CD4-positive, alpha-beta T cell (primary cell): ENCODE measurements around the gene DHRSX. TPM values are rescaled to one million over a fixed set of nuclear protein-coding genes. Genes with fewer than 3 reads are reported as not detected.
"Not testable (repeated sequence)": the region's sequence is repeated elsewhere in the genome, so short reads cannot be mapped to it uniquely, and the experiment has no call there.

Experiments
- ATAC-seq: fragments of 200-7000 bp; cut with Tn5 transposase; one replicate; pipeline ENCODE4 v1.10.0; 2022; ENCODE audit warnings: mild to moderate bottlenecking; ENCODE audit not compliant: poor library complexity
- CTCF ChIA-PET: fragments of 350-600 bp; sonication (Branson Sonifier 250); formaldehyde crosslinking; loops from one replicate; lab custom pipeline; 2021; ENCODE audit warnings: antibody characterized with exemption, inconsistent platforms; lab: Charles Lee
- POLR2A ChIA-PET: fragments of 350-600 bp; sonication (Branson Sonifier 250); formaldehyde crosslinking; loops from one replicate; lab custom pipeline; 2021; ENCODE audit warnings: antibody characterized with exemption, inconsistent platforms; lab: Charles Lee
- DNase-seq, 14 experiments: peaks; one replicate each; pipeline ENCODE4 v3.0.0-alpha.2; 2013 to 2020; ENCODE audit warnings: mixed read lengths in 2 of 14
- H3K27ac ChIP-seq, 2 donors: one replicate each; pipeline versions ENCODE4 v1.5.1 to v1.7.0; 2013; ENCODE audit warnings: low read length in 2 of 2, low read depth in 1 of 2, mild to moderate bottlenecking in 1 of 2
- H3K27me3 ChIP-seq, 2 experiments: 1 replicate in 1 of 2; 2 replicates in 1 of 2; pipeline versions ENCODE4 v1.6.1 to v1.7.0; 2013; ENCODE audit warnings: low read length in 2 of 2, control low read depth in 1 of 2, mild to moderate bottlenecking in 1 of 2, moderate library complexity in 1 of 2; ENCODE audit not compliant: insufficient read depth in 2 of 2, control insufficient read depth in 1 of 2
- H3K36me3 ChIP-seq: one replicate; pipeline ENCODE4 v1.6.1; 2013; ENCODE audit warnings: low read length, control low read depth; ENCODE audit not compliant: insufficient read depth
- H3K4me1 ChIP-seq: one replicate; pipeline ENCODE4 v1.6.1; 2013; ENCODE audit warnings: low read length, control low read depth; ENCODE audit not compliant: insufficient read depth
- H3K4me3 ChIP-seq: one replicate; pipeline ENCODE4 v1.5.1; 2013; ENCODE audit warnings: mild to moderate bottlenecking, low read length, moderate library complexity
- H3K9me3 ChIP-seq, 2 experiments: 1 replicate in 1 of 2; 2 replicates in 1 of 2; pipeline versions ENCODE4 v1.6.1 to v1.7.0; 2013; ENCODE audit warnings: low read length in 2 of 2, mild to moderate bottlenecking in 2 of 2, control low read depth in 1 of 2, moderate library complexity in 1 of 2; ENCODE audit not compliant: control insufficient read depth in 1 of 2, insufficient read depth in 1 of 2
- H3K27ac Mint-ChIP-seq: one replicate; pipeline ENCODE4 v1.8.0; 2020; ENCODE audit warnings: mixed read lengths
- H3K27me3 Mint-ChIP-seq: one replicate; pipeline ENCODE4 v1.8.0; 2021; ENCODE audit warnings: mixed read lengths
- H3K36me3 Mint-ChIP-seq: one replicate; pipeline ENCODE4 v1.8.0; 2021; ENCODE audit warnings: low read depth, mixed read lengths
- H3K4me1 Mint-ChIP-seq: one replicate; pipeline ENCODE4 v1.8.0; 2021; ENCODE audit warnings: low read depth, mixed read lengths
- H3K4me3 Mint-ChIP-seq: one replicate; pipeline ENCODE4 v1.8.0; 2020; ENCODE audit warnings: mild to moderate bottlenecking, mixed read lengths
- H3K9me3 Mint-ChIP-seq: one replicate; pipeline ENCODE4 v1.8.0; 2020; ENCODE audit warnings: mixed read lengths
- intact Hi-C, 2 experiments: fragments of 100-400 bp; cut with DNase I in 1 of 2; cut with micrococcal nuclease in 1 of 2; formaldehyde crosslinking; loops; one replicate each; pipeline versions ENCODE4 v1.15.1 to v1.9.0; 2023 to 2025; cut with DNase I, micrococcal nuclease
- total RNA-seq, 174 experiments: library from RNA in 2 of 174; stranded (reverse) in 2 of 174; gene quantifications; one replicate each; pipeline ENCODE4 v1.2.3 and lab custom pipeline; 2021 to 2026
- TF ChIP-seq, protein P1 (sequence below): fragments of 200-600 bp; IDR thresholded peaks from one replicate; pipeline ENCODE4 v1.8.0; 2022; ENCODE audit warnings: antibody characterized with exemption, mild to moderate bottlenecking

DHRSX gene
- total RNA-seq, 2 experiments from 2014 or later, result 12.1 to 13.9 TPM

DNA sequence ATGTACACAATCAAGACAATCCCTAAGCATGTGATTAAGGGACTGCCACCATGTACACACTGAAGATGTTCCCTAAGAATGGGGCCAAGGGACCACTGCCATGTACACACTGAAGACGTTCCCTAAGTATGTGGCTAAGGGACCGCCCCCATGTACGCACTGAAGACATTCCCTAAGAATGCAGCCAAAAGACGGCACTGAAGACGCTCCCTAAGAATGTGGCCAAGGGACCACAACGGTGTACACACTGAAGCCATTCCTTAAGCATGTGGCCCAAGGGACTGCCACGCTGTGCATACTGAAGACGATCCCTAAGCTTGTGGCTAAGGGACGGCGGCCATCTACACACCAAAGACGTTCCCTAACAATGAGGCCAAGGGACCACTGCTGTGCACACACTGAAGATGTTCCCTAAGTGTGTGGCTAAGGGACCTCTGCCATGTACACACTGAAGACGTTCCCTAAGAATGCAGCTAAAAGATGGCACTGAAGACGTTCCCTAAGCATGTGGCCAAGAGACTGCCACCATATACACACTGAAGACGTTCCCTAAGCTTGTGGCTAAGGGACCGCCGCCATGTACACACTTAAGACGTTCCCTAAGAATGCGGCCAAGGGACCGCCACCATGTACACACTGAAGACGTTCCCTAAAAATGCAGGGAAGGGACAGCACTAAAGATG lies 26.4 kb downstream of the DHRSX start:
- H3K9me3 ChIP-seq, result no peaks in the 10 kb centered on the region
- H3K4me3 Mint-ChIP-seq, result no peak overlapping the region
- ATAC-seq (no peak), DNase-seq (no peak)
- TF ChIP-seq, protein P1, sequence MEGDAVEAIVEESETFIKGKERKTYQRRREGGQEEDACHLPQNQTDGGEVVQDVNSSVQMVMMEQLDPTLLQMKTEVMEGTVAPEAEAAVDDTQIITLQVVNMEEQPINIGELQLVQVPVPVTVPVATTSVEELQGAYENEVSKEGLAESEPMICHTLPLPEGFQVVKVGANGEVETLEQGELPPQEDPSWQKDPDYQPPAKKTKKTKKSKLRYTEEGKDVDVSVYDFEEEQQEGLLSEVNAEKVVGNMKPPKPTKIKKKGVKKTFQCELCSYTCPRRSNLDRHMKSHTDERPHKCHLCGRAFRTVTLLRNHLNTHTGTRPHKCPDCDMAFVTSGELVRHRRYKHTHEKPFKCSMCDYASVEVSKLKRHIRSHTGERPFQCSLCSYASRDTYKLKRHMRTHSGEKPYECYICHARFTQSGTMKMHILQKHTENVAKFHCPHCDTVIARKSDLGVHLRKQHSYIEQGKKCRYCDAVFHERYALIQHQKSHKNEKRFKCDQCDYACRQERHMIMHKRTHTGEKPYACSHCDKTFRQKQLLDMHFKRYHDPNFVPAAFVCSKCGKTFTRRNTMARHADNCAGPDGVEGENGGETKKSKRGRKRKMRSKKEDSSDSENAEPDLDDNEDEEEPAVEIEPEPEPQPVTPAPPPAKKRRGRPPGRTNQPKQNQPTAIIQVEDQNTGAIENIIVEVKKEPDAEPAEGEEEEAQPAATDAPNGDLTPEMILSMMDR, result no peak
- H3K36me3 Mint-ChIP-seq, result peaks cover 11% of the 10 kb centered on the region
- H3K4me1 ChIP-seq, result no peaks in the 10 kb centered on the region
- H3K4me1 Mint-ChIP-seq, result peaks cover 3% of the 10 kb centered on the region
- ChIA-PET CTCF (no interaction called here), POLR2A (no interaction called here)
- no peaks in the 10 kb centered on the region for H3K9me3 Mint-ChIP-seq
- no peaks in the 10 kb centered on the region for H3K36me3 ChIP-seq
- intact Hi-C loops, result no loop called here
- no peak overlapping the region for H3K27ac Mint-ChIP-seq
- H3K27me3 Mint-ChIP-seq, result no peaks in the 10 kb centered on the region
- H3K27ac ChIP-seq, result no peak overlapping the region
- no peak overlapping the region for H3K4me3 ChIP-seq
- no peaks in the 10 kb centered on the region for H3K27me3 ChIP-seq

DNA sequence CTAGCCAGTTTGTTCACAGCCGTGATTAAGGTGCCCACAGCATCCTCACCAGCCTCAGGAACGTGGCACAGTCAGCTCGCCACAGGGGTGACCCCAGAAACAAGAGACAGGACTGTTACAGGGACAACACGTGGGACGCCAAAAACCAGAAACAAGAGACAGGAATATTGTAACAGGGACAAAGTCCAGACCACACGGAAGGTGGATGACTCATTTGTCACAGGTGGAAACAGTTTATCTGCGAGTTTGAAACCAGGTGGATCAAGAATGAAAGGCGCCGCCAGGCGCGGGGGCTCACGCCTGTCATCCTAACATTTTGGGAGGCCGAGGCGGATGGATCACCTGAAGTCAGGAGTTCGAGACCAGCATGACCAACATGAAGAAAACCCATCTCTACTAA lies 27.7 kb downstream of the DHRSX start:
- H3K9me3 ChIP-seq, H3K9me3 Mint-ChIP-seq, CTCF ChIA-PET, DNase-seq, H3K4me3 ChIP-seq, H3K27ac Mint-ChIP-seq, POLR2A ChIA-PET, H3K27me3 Mint-ChIP-seq, H3K27ac ChIP-seq, H3K36me3 ChIP-seq, H3K36me3 Mint-ChIP-seq, H3K27me3 ChIP-seq, ATAC-seq, intact Hi-C loops, H3K4me1 Mint-ChIP-seq, H3K4me1 ChIP-seq, H3K4me3 Mint-ChIP-seq: not testable (repeated sequence)

DNA sequence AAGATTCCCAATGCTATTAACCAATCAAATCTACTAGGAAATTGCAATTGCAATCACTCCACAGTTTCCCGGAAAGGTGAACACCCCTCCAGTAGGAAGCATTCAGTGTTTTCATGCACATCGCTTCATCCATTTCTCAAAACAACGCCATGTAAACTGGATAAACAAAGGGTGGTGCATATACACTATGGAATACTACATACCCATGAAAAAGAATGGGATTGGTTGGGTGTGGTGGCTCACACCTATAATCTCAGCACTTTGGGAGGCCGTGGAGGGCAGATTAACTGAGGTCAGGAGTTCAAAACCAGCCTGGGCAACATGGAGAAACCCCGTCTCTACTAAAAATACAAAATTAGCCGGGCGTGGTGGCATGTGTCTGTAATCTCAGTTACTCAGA lies 29.1 kb downstream of the DHRSX start:
- TF ChIP-seq, protein P1, result no peak
- H3K27me3 ChIP-seq, result no peaks in the 10 kb centered on the region
- Mint-ChIP-seq H3K4me1 (no peaks in the 10 kb centered on the region), H3K27ac (no peak overlapping the region), H3K4me3 (no peak overlapping the region), H3K9me3 (no peaks in the 10 kb centered on the region), H3K36me3 (peaks cover 9% of the 10 kb centered on the region), H3K27me3 (no peaks in the 10 kb centered on the region)
- H3K4me3 ChIP-seq, result no peak overlapping the region
- no peaks in the 10 kb centered on the region for H3K9me3 ChIP-seq
- no peaks in the 10 kb centered on the region for H3K4me1 ChIP-seq
- no peak for DNase-seq
- CTCF ChIA-PET, result no interaction called here
- no peak for ATAC-seq
- no peaks in the 10 kb centered on the region for H3K36me3 ChIP-seq
- no peak overlapping the region for H3K27ac ChIP-seq
- intact Hi-C loops, result no loop called here
- POLR2A ChIA-PET, result no interaction called here

DNA sequence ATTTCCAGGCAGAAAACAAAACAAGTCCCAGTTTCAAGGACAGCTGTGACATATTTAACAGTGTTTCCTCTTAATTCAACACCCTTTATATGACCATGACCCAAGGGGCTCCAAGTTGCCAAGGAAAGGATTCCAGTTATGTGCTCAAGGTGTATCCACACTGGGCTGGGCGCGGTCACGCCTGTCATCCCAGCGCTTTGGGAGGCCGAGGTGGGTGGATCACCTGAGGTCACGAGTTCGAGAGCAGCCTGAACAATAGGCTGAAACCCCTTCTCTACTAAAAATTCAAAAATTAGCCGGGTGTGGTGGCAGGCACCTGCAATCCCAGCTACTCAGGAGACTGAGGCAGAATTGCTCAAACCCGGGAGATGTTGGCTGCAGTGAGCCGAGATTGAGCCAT lies 29.6 kb downstream of the DHRSX start:
- H3K4me3 Mint-ChIP-seq, H3K9me3 ChIP-seq, H3K36me3 Mint-ChIP-seq, H3K36me3 ChIP-seq, H3K9me3 Mint-ChIP-seq, ATAC-seq, H3K27ac ChIP-seq, H3K4me1 Mint-ChIP-seq, DNase-seq, CTCF ChIA-PET, H3K4me1 ChIP-seq, POLR2A ChIA-PET, H3K27me3 ChIP-seq, H3K4me3 ChIP-seq, intact Hi-C loops, H3K27me3 Mint-ChIP-seq, H3K27ac Mint-ChIP-seq: not testable (repeated sequence)

DNA sequence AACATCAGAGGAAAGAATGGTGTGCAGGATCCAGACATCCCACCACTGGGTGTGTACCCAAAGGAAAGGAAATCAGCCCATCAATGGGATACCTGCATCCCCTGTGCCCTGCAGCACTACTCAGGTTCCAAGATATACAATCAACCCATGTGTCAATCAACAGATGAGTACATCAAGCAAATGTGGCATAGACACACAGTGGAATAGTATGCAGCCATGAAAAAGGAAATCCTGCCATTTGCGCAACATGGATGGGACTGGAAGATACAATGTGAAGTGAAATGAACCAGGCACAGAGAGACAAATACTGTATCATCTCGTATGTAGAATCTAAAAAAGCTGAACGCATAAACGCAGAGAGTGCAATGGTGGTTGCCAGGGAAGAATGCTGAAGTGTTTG lies 30.9 kb downstream of the DHRSX start:
- H3K36me3 Mint-ChIP-seq, H3K27me3 ChIP-seq, intact Hi-C loops, H3K27me3 Mint-ChIP-seq, H3K4me3 Mint-ChIP-seq, H3K9me3 Mint-ChIP-seq, POLR2A ChIA-PET, H3K4me1 Mint-ChIP-seq, ATAC-seq, DNase-seq, H3K4me1 ChIP-seq, H3K27ac ChIP-seq, H3K4me3 ChIP-seq, H3K9me3 ChIP-seq, H3K27ac Mint-ChIP-seq, H3K36me3 ChIP-seq, CTCF ChIA-PET: not testable (repeated sequence)
